A673 (cell line): ENCODE data around the gene PCDHGA6. TPM values are rescaled to one million over a fixed set of nuclear protein-coding genes. Genes with fewer than 3 reads are reported as not detected.
"Not testable (repeated sequence)": the region's sequence is repeated elsewhere in the genome, so short reads cannot be mapped to it uniquely, and the experiment has no call there.

ENCODE experiments used
- BruUV-seq: library from RNA; stranded (reverse); fragments of 400-500 nt; replicated peaks from 2 replicates; lab custom pipeline; 2021; lab: Mats Ljungman, UMichigan
- CTCF ChIA-PET: fragments of 300-600 bp; sonication (Branson Sonifier 250); formaldehyde crosslinking; loops from one replicate; lab custom pipeline; 2022; ENCODE audit warnings: antibody characterized with exemption; lab: Charles Lee
- POLR2A ChIA-PET: fragments of 300-600 bp; sonication (Branson Sonifier 250); formaldehyde crosslinking; loops from one replicate; lab custom pipeline; 2022; ENCODE audit warnings: antibody characterized with exemption; ENCODE audit not compliant: low non-redundant PET; lab: Charles Lee
- DNase-seq: peaks from one replicate; pipeline ENCODE4 v3.0.0-alpha.2; 2015; ENCODE audit warnings: low spot score
- H3K27ac ChIP-seq: fragments of 200-600 bp; sonication (generic); 2 replicates; pipeline ENCODE4 v1.5.1; 2016; ENCODE audit warnings: mixed run types, low read depth, mild to moderate bottlenecking, mixed read lengths, antibody characterized with exemption, low read length; ENCODE audit not compliant: poor library complexity, severe bottlenecking
- H3K27me3 ChIP-seq: fragments of 200-600 bp; sonication (generic); replicated peaks from 2 replicates; pipeline ENCODE4 v1.6.1; 2017; ENCODE audit warnings: mixed run types, low read depth, mild to moderate bottlenecking, mixed read lengths, antibody characterized with exemption, low read length; ENCODE audit not compliant: insufficient read depth, poor library complexity
- H3K36me3 ChIP-seq: fragments of 200-600 bp; sonication (generic); 2 replicates; pipeline ENCODE4 v1.6.1; 2016; ENCODE audit warnings: mixed run types, mild to moderate bottlenecking, mixed read lengths, antibody characterized with exemption, low read length; ENCODE audit not compliant: insufficient read depth, poor library complexity, severe bottlenecking
- H3K4me1 ChIP-seq: fragments of 200-600 bp; sonication (generic); 2 replicates; pipeline ENCODE4 v1.6.1; 2017; ENCODE audit warnings: mixed run types, mild to moderate bottlenecking, mixed read lengths, antibody characterized with exemption, low read length; ENCODE audit not compliant: insufficient read depth, poor library complexity, severe bottlenecking
- H3K4me3 ChIP-seq: fragments of 200-600 bp; sonication (generic); 2 replicates; pipeline ENCODE4 v1.5.1; 2016; ENCODE audit warnings: low read depth, mixed run types, mild to moderate bottlenecking, mixed read lengths, low read length; ENCODE audit not compliant: poor library complexity, severe bottlenecking
- H3K9me3 ChIP-seq: fragments of 200-600 bp; sonication (generic); 2 replicates; pipeline ENCODE4 v1.6.1; 2016; ENCODE audit warnings: mixed run types, low read depth, mild to moderate bottlenecking, mixed read lengths, antibody characterized with exemption, low read length; ENCODE audit not compliant: poor library complexity, severe bottlenecking
- EZH2 ChIP-seq: fragments of 200-600 bp; sonication (generic); IDR thresholded peaks from 2 replicates; pipeline ENCODE4 v1.6.1; 2017; ENCODE audit warnings: borderline replicate concordance, low read depth, mild to moderate bottlenecking, mixed read lengths, antibody characterized with exemption, low read length; ENCODE audit not compliant: poor library complexity, severe bottlenecking
- intact Hi-C: fragments of 100-400 bp; cut with micrococcal nuclease; formaldehyde crosslinking; loops from one replicate; pipeline ENCODE4 v1.10.0; 2022; ENCODE audit not compliant: unreplicated experiment
- total RNA-seq: library from RNA; stranded (reverse); gene quantifications from 2 replicates; pipeline ENCODE4 v1.2.3, GENCODE V29; 2021
- TF ChIP-seq, protein P1 (sequence below): fragments of 300-800, 200-600 bp; sonication (generic); conservative IDR thresholded peaks from 2 replicates; pipeline ENCODE4 v1.5.1; 2017; ENCODE audit warnings: low read depth, mild to moderate bottlenecking, antibody characterized with exemption, low read length, moderate library complexity, mixed read lengths

The PCDHGA6 gene
- total RNA-seq, 1 experiment from 2014 or later: 21.6 TPM

DNA sequence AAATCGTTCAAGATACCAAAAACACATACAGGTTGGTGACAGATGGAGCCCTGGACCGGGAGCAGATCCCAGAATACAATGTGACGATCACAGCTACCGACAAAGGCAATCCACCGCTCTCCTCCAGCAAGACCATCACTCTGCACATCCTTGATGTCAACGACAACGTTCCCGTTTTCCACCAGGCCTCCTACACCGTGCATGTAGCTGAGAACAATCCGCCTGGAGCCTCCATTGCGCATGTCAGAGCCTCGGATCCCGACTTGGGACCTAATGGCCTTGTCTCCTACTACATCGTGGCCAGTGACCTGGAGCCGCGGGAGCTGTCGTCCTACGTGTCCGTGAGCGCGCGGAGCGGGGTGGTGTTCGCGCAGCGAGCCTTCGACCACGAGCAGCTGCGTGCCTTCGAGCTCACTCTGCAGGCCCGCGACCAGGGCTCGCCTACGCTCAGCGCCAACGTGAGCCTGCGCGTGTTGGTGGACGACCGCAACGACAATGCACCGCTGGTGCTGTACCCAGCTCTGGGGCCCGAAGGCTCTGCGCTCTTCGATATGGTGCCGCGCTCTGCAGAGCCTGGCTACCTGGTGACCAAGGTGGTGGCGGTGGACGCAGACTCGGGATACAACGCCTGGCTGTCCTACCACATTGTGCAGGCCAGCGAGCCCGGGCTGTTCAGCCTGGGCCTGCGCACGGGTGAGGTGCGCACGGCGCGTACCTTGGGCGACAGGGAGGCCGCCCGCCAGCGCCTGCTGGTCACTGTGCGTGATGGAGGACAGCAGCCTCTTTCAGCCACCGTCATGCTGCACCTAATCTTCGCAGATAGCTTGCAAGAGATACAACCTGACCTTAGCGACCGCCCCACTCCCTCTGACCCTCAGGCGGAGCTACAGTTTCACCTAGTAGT lies 1.9 kb upstream of the PCDHGA6 start:
- no peaks in the 10 kb centered on the region for H3K36me3 ChIP-seq
- TF ChIP-seq, protein P1, sequence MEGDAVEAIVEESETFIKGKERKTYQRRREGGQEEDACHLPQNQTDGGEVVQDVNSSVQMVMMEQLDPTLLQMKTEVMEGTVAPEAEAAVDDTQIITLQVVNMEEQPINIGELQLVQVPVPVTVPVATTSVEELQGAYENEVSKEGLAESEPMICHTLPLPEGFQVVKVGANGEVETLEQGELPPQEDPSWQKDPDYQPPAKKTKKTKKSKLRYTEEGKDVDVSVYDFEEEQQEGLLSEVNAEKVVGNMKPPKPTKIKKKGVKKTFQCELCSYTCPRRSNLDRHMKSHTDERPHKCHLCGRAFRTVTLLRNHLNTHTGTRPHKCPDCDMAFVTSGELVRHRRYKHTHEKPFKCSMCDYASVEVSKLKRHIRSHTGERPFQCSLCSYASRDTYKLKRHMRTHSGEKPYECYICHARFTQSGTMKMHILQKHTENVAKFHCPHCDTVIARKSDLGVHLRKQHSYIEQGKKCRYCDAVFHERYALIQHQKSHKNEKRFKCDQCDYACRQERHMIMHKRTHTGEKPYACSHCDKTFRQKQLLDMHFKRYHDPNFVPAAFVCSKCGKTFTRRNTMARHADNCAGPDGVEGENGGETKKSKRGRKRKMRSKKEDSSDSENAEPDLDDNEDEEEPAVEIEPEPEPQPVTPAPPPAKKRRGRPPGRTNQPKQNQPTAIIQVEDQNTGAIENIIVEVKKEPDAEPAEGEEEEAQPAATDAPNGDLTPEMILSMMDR: no peak
- H3K9me3 ChIP-seq: peaks cover 25% of the 10 kb centered on the region
- no peak overlapping the region for H3K4me3 ChIP-seq
- no peaks in the 10 kb centered on the region for H3K27me3 ChIP-seq
- no TSS peak for BruUV-seq
- H3K4me1 ChIP-seq: no peaks in the 10 kb centered on the region
- H3K27ac ChIP-seq: no peak overlapping the region
- DNase-seq: no peak
- POLR2A ChIA-PET: interaction anchor here (0.6 kb wide), 1 partner anchor 37 kb away, joined by 3 read pairs; no protein-coding TSS in a partner anchor
- CTCF ChIA-PET: no interaction called here
- intact Hi-C loops: no loop called here

DNA sequence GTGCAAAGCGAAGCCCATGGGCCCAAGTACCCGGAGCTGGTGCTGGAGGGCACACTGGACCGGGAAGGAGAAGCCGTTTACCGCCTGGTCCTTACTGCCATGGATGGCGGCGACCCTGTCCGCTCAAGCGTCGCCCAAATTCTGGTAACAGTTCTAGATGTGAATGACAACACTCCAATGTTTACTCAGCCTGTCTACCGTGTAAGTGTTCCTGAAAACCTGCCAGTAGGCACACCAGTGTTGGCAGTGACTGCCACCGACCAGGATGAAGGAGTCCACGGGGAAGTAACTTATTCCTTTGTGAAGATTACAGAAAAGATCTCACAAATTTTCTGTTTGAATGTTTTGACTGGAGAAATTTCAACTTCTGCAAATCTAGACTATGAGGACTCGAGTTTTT lies 936 bp downstream of the PCDHGA6 start:
- Histone ChIP-seq H3K27ac (no peak overlapping the region), H3K27me3 (no peaks in the 10 kb centered on the region), H3K4me1 (no peaks in the 10 kb centered on the region), H3K9me3 (peaks cover 33% of the 10 kb centered on the region), H3K36me3 (no peaks in the 10 kb centered on the region), H3K4me3 (peak overlapping the region; percentile 51)
- intact Hi-C loops: no loop called here
- no peak for TF ChIP-seq EZH2
- TF ChIP-seq, protein P1: no peak
- CTCF ChIA-PET: interaction anchor here (1.0 to 1.4 kb wide), 4 partner anchors 151 to 189 kb away, joined by 5 to 13 read pairs (median 10); partner anchors contain the start of gene PCDHB14
- DNase-seq: no peak
- POLR2A ChIA-PET: no interaction called here
- BruUV-seq: no TSS peak

DNA sequence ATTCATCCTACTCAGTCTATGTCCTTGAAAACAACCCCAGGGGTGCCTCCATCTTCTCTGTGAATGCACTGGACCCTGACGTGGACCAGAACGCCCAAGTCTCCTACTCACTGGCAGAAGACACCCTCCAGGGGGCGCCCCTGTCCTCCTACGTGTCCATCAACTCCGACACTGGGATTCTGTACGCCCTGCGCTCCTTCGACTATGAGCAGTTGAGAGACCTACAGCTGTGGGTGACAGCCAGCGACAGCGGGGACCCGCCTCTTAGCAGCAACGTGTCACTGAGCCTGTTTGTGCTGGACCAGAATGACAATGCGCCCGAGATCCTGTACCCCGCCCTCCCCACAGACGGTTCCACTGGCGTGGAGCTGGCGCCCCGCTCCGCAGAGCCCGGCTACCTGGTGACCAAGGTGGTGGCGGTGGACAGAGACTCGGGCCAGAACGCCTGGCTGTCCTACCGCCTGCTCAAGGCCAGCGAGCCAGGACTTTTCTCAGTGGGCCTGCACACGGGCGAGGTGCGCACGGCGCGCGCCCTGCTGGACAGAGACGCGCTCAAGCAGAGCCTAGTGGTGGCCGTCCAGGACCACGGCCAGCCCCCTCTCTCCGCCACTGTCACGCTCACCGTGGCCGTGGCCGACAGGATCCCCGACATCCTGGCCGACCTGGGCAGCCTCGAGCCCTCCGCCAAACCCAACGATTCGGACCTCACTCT lies 1.9 kb downstream of the PCDHGA6 start:
- not testable (repeated sequence) for BruUV-seq

More for the DNA sequence above, 1.9 kb downstream of the PCDHGA6 start:
- DNase-seq, H3K27me3 ChIP-seq, H3K4me3 ChIP-seq, H3K4me1 ChIP-seq, intact Hi-C loops, H3K36me3 ChIP-seq, H3K27ac ChIP-seq: not testable (repeated sequence)
- ChIA-PET POLR2A (interaction anchor here (0.5 kb wide), 1 partner anchor 217 kb away, joined by 6 read pairs; no protein-coding TSS in a partner anchor), CTCF (interaction anchor here (0.7 kb wide), 1 partner anchor 134 kb away, joined by 5 read pairs; no protein-coding TSS in a partner anchor)
- peaks cover 35% of the 10 kb centered on the region for H3K9me3 ChIP-seq
